Activated CD8-positive, alpha-beta memory T cell treated with anti-CD3 and anti-CD28 coated beads, Interleukin-2, amount 10 ng/mL, durations not matched to agents 7 days and 5 days (primary cell): Measurements from ENCODE around the gene OR8U1. TPM values are rescaled to one million over a fixed set of nuclear protein-coding genes. Genes with fewer than 3 reads are reported as not detected.

Experiments
- total RNA-seq, 2 experiments: library from RNA; stranded (reverse); gene quantifications; one replicate each; pipeline ENCODE4 v1.2.3, GENCODE V29; 2021

Gene OR8U1
- total RNA-seq, 2 experiments from 2014 or later, result not detected

Other genes with a start within 250 kb of the OR8U1 start
- gene OR8J3, start 235.4 kb upstream of the OR8U1 start, total RNA-seq, result not detected
- gene OR8K5, start 215.3 kb upstream of the OR8U1 start, total RNA-seq, result not detected
- not detected for gene OR5J2, start 199.0 kb upstream of the OR8U1 start, total RNA-seq
- gene OR5T2, start 141.4 kb upstream of the OR8U1 start, total RNA-seq, result not detected
- gene OR5T3, start 123.4 kb upstream of the OR8U1 start, total RNA-seq, result not detected
- not detected for gene OR5T1, start 101.5 kb upstream of the OR8U1 start, total RNA-seq
- gene OR8H1, start 83.4 kb upstream of the OR8U1 start, total RNA-seq, result not detected
- not detected for gene OR8K3, start 60.5 kb upstream of the OR8U1 start, total RNA-seq
- not detected for gene OR8K1, start 29.6 kb upstream of the OR8U1 start, total RNA-seq
- not detected for gene OR8J1, start 21.3 kb upstream of the OR8U1 start, total RNA-seq
- not detected for gene OR5AL1, start 37.1 kb downstream of the OR8U1 start, total RNA-seq
- gene OR5M3, start 97.7 kb downstream of the OR8U1 start, total RNA-seq, result not detected
- gene OR5M8, start 115.7 kb downstream of the OR8U1 start, total RNA-seq, result not detected
- not detected for gene OR5M11, start 167.6 kb downstream of the OR8U1 start, total RNA-seq
- gene OR5M10, start 202.1 kb downstream of the OR8U1 start, total RNA-seq, result not detected
- gene OR5M1, start 239.2 kb downstream of the OR8U1 start, total RNA-seq, result not detected